Activated CD8-positive, alpha-beta memory T cell treated with anti-CD3 and anti-CD28 coated beads, Interleukin-2, amount 50 U/mL, for 1 hour (primary cell): ENCODE measurements around the gene CCDC85B.

ENCODE experiments used
- DNase-seq: peaks from one replicate; pipeline ENCODE4 v3.0.0-alpha.2; 2020; ENCODE audit errors: extremely low read depth

Gene CCDC85B

GRCh38 chr11:65869643-65870306 is 20.7 kb upstream of the CCDC85B start:
- DNase-seq: no peak

GRCh38 chr11:65870307-65870658 is 20.2 kb upstream of the CCDC85B start:
- DNase-seq: no peak

- DNase-seq: no peak
These were observed 19.5 kb upstream of the CCDC85B start for GRCh38 chr11:65870706-65871681.

GRCh38 chr11:65871811-65872548 is 18.5 kb upstream of the CCDC85B start:
- no peak for DNase-seq

- DNase-seq: no peak
These were observed 17.7 kb upstream of the CCDC85B start, which contains the start of gene EFEMP2 for GRCh38 chr11:65872586-65873317. EFEMP2 (minus strand) TSS chr11:65872800; CDS start chr11:65872354, 446 bp downstream.

GRCh38 chr11:65873318-65874156 is 16.9 kb upstream of the CCDC85B start:
- peak; percentile 81 for DNase-seq

- DNase-seq: no peak
These were observed 10.9 kb upstream of the CCDC85B start, which contains the start of gene CTSW for GRCh38 chr11:65879617-65880016. CTSW (plus strand) TSS chr11:65879837; CDS start chr11:65879855, 18 bp downstream.

GRCh38 chr11:65880027-65880426 is 10.4 kb upstream of the CCDC85B start:
- no peak for DNase-seq

GRCh38 chr11:65880844-65881421 is 9.5 kb upstream of the CCDC85B start:
- DNase-seq: no peak

GRCh38 chr11:65882120-65883057 is 8.1 kb upstream of the CCDC85B start:
- DNase-seq: no peak

- DNase-seq: no peak
These were observed 7.3 kb upstream of the CCDC85B start for GRCh38 chr11:65883058-65883761.

- no peak for DNase-seq
These were observed 6.4 kb upstream of the CCDC85B start for GRCh38 chr11:65883786-65884715.

- no peak for DNase-seq
These were observed 5.8 kb upstream of the CCDC85B start for GRCh38 chr11:65884716-65885092.

- no peak for DNase-seq
These were observed 5.2 kb upstream of the CCDC85B start for GRCh38 chr11:65885231-65885630.

GRCh38 chr11:65885808-65886536 is 4.5 kb upstream of the CCDC85B start:
- DNase-seq: no peak
